CD4-positive, alpha-beta T cell treated with Interleukin-17A for 1 hour (primary cell): ENCODE data around the gene CD2BP2.
A peak's percentile ranks its signal among the peaks of the same experiment; 100 is the strongest.
"Not testable (repeated sequence)": the region's sequence is repeated elsewhere in the genome, so short reads cannot be mapped to it uniquely, and the experiment has no call there.

Experiments used
- DNase-seq: peaks from one replicate; pipeline ENCODE4 v3.0.0-alpha.2; 2020

CD2BP2 gene

GRCh38 chr16:30341971-30342370, 13.1 kb downstream of the CD2BP2 start:
- not testable (repeated sequence) for DNase-seq

GRCh38 chr16:30340621-30341020, 14.5 kb downstream of the CD2BP2 start:
- DNase-seq: no peak

- DNase-seq: not testable (repeated sequence)
Observed at GRCh38 chr16:30338715-30339114, 16.4 kb downstream of the CD2BP2 start.

- not testable (repeated sequence) for DNase-seq
Observed at GRCh38 chr16:30337964-30338357, 17.1 kb downstream of the CD2BP2 start.

GRCh38 chr16:30335598-30336474, 19.3 kb downstream of the CD2BP2 start:
- no peak for DNase-seq

- peak; percentile 81 for DNase-seq
Observed at GRCh38 chr16:30335028-30335597, 20.0 kb downstream of the CD2BP2 start.

- peak; percentile 87 for DNase-seq
Observed at GRCh38 chr16:30334473-30334989, 20.6 kb downstream of the CD2BP2 start.

GRCh38 chr16:30324220-30324619, 30.9 kb downstream of the CD2BP2 start:
- DNase-seq: not testable (repeated sequence)

- not testable (repeated sequence) for DNase-seq
Observed at GRCh38 chr16:30318647-30319046, 36.5 kb downstream of the CD2BP2 start.

GRCh38 chr16:30310937-30311336, 44.2 kb downstream of the CD2BP2 start:
- not testable (repeated sequence) for DNase-seq

- not testable (repeated sequence) for DNase-seq
Observed at GRCh38 chr16:30309255-30309654, 45.9 kb downstream of the CD2BP2 start.
